ENCODE data around the gene PPP1R26.

The PPP1R26 gene

DNA sequence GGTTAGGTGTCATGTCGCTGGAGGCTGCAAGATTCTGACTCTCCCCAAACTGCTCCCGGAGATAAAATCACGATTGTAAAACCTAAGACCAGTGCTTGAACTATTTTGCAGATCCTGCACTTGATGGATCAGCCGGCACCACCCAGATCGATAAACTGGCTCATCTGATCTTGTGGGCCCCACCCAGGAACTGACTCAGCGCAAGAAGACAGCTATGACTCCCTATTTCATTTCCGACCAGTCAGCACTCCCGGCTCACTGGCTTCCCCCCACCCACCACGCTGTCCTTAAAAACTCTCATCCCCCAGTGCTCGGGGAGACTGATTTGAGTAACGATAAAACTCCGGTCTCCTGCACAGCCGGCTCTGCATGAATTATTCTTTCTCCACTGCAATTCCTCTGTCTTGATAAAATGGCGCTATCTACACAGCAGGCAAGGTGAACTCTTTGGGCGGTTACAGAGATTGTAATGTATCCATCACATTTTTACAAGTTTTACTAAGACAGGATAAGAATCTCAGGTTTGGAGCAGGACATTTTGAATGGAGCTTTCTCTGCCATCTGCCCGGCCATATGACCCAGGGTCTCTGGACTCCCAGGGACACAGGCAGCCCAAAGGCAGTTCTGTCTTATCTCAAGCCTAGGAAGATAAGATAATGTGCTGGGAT, 10.6 kb upstream of the PPP1R26 start:
- DNase-seq = no peak

DNA sequence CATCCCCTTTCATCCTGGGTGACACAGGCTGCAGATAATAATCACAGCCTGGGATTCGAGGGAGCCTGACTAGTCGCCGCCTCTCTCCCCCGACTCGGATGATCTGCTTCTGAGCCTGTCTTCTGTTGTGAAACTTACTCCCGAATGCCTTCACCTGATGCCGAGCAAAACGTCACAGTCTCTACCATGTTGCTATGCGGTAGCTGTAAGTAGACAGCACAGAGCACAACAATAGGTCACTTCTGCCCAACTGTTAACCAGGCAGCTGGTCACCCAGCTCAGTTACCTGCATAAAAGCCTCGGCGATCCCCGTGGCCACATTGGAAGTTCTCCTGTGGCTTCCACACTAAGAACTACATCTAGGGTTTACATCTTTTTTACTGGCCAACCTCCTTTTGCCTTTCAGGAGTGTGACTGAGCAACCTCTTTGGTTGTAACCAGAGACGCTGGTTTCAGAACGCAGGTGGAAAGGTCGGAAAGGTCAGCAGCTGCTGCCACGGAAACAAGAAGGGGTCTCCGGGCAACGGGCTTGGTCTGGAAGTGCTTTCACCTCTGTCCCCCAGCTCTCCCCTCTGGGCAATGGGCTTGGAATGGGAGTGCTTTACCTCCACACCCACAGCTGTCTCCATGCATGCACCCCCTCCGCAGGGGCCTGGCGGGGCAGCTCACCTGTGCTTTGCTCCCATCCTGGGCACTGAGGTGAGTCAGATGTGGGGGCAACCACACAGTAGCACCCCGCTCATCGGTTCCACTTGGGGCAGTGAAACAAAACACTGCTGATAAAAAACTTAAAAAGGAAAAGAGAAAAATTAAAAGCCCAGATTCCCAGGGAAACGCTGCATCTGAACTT, 7.6 kb upstream of the PPP1R26 start:
- no peak for DNase-seq

DNA sequence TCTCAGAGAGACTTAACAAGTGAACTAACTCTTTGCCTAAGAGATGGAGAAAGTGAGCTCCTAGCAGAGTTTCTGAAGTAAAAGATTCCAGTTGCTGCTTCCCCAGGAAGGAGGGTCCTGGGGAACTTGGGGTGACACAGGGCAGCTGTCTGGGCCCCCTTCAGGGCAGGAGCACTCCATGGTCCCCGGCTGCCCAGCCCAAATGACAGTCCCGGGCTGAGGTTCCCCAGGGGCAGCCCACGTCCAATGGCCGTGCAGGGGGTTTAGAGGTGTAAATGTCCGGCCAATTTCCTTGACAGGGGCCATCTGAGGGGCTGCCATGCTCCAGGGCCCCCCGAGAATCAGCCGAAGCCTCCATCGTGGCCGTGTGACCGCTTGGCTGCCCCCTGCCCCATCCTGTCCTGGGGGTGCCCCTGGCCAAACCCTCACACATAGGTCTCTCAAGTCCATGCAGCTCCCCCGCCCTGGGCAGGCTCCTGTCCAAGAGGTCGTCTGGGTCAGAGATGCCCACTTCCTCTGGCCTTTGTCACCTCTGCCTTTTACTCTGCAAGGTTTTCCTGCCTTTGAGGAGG, 5.5 kb upstream of the PPP1R26 start:
- DNase-seq = no peak

DNA sequence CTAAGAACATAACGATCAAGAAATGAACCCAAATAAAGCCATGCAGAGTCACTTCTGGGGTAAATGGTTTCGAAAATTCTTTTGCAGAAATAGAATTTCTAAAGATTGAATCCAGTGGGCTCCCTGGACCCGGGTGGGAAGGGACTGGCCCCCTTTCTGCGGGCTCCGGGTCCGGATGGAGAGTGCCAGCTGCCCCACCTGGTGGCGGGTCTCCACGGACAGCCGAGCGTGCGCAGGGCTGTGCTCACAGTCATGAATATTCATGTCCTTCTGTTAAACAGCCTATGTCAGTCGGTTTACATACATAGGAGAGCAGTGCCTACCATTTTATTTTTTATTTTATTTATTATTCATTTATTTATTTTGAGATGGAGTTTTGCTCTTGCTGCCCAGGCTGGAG, 4.7 kb upstream of the PPP1R26 start:
- DNase-seq = peak; percentile 72

DNA sequence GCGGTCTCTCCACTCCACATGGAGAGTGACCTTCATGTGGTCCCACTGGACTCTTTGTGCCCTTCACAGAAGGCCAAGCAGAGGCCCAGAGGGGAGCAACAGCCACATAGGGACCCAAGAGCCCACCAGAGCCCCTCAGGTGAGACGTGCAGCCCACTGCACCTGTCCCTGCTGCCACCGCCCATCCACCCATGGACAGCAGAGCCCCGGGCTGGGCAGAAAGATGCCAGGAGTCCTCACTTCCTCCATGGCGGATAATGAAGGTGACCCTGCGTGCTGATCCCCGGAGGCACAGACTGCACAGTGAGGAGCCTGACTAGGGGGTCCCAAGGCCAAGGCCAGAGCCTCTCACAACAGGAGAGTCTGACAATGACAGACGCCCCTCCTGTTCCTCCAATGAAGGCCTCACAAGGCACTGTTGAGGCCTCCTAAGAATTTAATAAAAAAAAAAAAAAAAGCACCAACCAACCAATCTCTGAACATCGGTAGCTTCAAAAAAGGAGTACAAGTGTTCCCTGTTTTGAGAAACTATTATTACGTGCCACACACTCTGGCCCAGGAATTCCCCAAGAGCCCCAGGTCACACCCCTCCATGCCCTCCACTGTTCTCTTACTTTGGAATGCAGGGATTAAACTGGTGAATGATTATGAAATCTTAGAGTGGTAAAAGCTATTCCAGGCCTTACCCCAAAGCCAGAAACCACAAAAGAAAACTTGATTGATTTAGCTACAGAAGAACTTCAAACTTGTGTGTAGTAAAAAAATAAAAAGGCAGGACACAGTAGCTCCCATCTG, 2.8 kb upstream of the PPP1R26 start:
- no peak for DNase-seq

DNA sequence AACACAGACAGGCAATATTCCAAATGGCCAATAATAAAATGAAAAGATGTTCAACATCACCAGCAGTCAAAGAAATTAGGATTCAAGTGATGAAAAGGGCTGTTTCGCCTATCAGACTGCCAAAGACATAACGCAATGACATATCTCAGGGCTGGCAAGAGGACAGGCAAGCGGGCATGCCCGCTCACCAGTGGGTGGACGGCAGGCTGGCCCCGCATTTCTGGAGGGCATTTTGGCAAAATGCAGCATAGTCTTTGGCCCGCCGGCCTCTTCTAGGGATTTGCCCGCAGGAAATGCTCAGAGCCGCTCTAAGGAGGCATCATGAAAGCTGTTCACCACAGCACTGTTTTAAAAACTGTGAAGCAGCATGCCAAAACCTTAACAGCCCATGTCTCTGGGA, 1.4 kb upstream of the PPP1R26 start:
- no peak for DNase-seq

DNA sequence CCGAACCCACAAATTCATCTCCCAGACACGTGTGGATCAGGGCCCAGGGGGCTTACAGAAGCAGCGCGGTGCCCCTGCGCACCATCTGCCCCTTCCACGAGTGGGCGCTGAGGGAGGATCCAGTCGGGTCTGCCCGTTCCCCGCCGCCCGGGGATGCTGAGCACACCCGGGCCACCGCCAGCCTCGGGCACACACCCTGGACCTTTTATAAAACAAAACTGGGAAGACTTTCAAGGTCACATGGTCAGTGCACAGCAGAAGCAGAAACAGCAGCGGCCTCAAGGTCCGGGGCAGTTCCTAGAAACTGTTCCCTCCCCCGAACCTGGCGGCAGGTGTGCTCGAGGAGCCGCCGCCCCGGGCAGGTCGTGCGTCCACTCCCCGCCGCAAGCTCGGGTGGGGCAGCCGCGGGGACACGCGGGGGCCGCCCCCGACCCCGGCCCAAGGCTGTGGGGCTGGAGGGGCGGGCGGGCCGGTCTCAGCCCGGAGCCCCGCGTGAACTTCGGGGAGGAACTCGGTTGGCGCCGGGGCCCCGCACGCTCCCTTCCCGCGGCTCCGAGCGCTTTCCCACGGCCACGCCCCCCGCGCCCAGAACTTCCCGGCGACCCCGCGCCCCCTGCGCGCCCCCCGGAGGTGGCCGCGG, 633 bp upstream of the PPP1R26 start:
- DNase-seq = peak; percentile 71

DNA sequence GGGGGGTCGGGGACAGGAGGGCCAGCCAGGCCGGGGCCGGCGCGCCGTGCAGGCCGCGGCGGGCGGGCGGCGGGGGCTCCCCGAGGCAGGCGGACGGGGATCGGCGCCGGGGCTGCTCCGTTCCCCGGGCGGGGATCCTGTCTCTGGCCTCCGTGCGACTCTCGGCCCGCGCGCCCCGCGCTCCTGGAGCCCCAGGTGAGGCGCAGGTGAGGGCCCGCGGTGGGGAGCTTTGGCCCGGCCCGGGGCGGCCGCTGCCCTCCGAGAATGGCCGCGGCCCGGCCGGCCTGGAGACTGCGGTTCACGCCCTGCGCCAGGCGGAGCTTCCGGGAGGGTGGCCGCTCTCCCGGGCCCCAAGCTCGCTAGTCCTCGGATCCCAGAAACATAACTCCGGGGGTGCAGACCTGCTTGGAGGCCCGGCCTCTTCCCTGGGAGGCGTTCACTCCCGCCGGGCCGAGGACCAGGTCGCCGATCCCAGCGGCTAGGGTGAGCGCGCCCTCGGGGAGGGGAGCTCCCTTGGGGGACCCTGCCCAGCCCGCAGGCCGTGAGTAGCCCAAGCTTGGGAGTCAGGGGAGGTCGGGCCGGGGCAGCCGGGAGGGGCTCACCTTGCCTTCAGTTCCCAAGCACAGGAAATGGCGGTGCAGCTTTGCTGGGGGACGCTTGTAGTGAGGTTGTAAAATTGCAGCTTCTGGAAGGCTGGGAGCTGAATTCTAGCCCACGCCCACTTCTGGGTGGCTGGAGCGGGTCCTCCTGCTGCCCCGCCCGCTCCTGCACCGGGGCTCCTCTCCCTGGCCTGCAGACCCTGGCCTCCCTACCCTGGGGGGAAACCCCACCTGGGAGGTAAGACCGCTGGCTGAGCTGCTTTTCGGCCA, 723 bp downstream of the PPP1R26 start:
- peak; percentile 78 for DNase-seq

DNA sequence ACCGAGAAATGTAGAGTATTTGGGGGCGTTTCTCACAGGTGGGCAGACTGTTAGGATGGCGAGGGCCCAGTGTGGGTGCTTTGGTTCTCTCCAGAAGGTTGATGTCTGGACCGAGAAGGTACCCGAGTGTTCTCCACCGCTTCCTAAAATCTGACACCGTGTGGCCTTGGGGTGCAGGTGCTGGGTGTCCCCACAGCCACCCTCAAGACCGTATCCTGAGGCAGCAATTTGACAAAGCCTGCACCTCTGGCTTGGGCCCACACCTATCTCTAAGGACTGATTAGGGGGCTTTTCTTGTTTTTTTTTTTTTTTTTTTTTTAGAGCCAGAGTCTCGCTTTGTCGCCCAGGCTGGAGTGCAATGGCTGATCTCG, 1.3 kb downstream of the PPP1R26 start:
- DNase-seq = no peak

DNA sequence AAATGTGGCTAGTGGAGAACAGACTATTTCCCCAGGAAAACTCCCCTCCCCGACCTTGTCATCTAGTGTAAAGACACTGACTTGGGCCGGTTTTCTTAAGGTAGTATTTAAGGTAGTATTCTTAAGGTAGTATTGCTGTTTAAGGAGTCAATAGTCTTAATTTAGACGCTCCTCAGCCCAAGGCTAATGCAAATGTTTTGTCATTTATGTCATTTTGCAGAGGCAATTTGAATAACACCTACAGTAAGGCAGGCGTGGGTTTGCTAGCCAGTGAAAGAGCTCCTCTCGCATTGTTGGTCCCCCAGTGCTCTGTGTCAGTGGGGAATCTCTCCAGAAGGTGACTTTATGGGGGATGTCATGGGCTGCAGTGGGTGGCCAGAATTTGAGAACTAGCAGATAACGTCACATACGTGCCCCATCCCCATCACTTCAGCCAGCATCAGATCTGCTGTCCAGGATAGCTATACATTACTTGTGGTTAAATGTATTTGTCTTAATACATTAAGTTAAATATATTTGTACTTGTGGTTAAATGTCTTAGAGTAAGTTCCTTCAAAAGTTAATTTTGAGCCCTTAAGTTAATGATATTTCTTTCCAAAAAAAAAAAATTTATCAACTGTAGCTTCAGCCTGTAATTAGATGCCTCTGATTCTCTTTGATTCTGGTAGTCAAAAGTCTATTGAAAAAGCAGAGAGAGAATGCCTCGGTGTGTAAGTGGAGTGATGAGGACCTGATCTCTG, 2.6 kb downstream of the PPP1R26 start:
- DNase-seq = no peak

DNA sequence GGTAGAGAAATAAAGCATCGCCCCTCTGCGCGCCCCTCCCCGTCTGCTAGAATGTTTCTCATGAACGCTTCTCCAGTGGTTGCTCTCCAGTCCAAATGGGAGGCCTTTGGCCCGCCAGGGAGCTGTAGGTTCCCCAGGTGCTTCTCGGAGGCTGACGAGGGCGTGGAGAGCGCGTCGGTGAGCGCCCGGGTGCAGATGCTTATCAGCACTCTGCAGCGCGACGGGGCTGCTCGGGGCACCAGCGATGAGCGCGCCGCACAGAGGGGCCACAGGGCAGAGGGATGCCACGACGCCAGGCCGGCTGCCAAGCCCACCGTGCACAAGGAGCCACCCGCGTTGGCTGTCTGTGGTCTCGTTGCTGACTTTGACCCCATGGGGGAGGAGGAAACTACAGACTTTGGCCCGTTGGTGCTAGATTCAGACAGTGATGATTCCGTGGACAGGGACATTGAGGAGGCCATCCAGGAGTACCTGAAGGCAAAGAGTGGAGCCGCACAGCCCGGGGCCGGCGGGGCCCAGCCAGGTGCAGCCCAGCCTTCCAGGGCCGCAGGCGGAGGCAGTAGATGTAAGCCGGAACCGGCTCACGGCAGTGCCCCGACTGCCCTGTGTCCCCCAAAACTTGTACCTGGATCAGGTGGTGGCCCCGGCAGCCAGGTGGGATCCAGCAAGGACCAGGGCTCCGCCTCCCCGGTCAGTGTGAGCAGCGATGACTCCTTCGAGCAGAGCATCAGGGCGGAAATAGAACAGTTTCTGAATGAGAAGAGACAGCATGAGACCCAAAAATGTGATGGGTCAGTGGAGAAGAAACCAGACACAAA, 5.1 kb downstream of the PPP1R26 start:
- no peak for DNase-seq

DNA sequence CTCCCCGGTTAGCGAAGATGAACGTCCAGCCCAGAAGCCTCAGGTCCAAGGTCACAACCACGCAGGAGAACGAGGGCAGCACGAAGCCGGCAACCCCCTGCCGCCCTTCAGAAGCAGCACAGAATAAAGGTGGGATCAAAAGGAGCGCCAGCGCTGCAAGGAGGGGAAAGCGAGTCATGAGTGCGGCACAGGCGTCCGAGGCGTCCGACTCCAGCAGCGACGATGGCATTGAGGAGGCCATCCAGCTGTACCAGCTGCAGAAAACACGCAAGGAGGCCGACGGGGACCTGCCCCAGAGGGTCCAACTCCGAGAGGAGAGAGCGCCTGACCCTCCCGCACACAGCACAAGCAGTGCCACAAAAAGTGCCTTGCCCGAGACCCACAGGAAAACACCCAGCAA, 5.8 kb downstream of the PPP1R26 start:
- DNase-seq = no peak

DNA sequence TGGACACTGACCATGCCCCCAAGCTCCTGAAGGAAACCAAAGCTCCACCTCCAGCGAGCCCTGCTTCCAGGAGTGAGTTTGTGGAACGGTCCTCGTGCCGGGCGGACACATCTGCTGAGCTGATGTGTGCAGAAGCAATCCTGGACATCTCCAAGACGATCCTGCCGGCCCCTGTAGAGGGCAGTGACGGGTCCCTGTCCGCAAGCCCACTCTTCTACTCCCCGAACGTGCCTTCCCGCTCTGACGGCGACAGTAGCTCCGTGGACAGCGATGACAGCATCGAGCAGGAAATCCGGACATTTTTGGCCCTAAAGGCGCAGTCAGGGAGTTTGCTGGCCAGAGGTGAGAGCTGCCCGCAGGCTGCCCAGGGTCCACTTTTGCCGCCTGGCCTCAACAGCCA, 6.2 kb downstream of the PPP1R26 start:
- DNase-seq = no peak

DNA sequence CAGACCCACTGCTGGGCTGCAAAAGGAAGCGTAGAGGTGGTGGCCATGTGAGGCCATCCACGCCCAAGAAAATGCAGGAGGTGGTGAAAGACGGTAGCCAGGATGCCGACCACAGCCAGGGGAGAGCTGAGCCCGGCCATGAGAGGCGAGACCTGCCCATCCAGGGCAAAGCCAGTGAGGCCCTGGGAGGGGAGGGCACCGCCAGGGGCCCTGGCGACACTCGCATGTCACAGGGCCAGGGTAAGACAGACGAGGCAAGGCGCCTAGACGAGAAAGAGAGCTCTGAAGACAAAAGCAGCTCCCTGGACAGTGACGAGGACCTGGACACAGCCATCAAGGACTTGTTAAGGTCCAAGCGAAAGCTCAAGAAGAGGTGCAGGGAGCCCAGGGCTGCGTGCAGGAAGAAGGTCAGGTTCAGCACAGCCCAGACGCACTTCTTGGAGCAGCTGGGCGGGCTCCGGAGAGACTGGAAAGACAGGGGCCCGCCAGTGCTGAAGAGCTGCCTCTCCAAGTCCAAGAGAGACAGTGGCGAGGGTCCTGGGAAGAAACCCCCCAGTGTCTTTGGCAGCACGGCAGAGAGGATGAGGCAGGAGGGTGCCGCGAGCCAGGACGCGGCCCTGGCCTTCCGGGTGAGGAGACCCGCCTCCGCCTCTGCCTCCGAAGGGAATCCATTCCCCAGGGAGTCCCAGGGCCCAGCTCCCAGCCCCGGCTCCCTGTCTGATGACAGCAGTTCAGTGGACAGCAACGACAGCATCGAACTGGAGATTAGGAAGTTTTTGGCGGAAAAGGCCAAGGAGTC, 6.9 kb downstream of the PPP1R26 start:
- no peak for DNase-seq

DNA sequence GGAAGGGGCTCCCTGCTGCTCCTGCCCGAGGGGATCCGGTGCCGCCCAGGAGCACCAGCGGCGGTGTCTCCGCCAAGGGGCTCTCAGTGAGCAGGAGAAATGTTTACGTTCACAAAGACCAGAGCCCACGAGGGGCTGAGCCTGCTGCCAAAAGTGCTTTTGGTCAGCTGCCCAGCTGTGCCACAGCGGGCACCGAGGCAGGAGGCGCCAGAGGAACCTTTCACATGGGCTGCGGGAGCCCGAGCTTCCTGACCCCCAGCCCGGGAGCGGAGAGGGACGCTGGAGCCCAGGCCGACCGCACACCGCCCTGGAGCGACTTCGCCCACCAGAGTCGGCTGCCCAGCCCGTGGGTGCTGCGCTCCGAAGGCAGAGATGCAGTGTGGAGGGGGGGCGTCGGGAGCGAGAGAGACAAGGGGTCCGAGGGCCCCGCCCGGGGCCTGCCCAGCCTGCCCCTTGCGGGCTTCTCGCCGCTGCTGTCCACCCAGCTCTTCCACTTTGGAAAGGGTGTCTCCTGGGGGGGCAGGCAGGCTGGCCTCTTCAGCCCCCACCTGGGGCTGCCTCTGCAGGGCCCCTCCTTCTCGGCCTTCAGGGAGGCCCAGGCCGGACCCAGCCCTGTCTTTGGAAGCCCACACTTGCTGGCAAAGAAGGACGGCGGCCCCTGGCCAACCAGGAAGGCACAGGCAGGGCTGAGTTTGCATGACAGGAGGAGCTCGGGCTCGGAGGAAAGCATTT, 7.9 kb downstream of the PPP1R26 start:
- DNase-seq = no peak

DNA sequence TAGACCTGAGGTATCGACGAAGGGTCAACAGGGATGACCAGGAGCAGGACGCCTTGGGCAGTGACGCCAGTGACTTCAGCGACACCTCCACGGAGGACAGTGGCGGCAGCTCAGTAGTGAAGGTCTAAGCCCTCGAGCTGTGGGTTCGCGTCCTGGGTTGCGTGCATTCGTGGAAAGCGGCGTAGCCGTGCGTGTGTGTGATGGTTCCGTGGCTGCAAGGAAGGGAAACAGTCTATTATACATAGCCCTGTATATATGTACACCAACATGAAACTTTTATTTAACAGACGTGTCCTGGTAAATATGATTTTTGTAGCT, 8.4 kb downstream of the PPP1R26 start:
- no peak for DNase-seq

DNA sequence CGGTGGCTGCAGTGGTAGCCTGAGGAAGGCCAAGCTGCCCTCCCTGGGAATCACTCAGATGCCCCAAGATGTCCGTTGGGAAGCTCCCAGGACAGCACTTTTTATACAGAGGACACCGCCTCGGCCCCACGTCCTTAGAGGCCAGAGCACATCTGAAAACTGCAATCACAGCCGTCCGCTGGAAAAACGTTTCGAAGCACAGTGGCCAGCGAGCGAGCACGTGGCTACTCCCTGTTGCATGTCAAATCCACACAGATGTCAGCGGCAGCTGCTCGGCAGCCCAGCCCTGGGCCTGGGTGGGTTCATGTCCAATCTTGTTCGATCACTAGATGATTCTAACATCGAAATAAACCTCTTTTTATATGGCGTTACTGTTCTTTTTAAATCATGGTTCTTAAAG, 8.9 kb downstream of the PPP1R26 start:
- DNase-seq = no peak

DNA sequence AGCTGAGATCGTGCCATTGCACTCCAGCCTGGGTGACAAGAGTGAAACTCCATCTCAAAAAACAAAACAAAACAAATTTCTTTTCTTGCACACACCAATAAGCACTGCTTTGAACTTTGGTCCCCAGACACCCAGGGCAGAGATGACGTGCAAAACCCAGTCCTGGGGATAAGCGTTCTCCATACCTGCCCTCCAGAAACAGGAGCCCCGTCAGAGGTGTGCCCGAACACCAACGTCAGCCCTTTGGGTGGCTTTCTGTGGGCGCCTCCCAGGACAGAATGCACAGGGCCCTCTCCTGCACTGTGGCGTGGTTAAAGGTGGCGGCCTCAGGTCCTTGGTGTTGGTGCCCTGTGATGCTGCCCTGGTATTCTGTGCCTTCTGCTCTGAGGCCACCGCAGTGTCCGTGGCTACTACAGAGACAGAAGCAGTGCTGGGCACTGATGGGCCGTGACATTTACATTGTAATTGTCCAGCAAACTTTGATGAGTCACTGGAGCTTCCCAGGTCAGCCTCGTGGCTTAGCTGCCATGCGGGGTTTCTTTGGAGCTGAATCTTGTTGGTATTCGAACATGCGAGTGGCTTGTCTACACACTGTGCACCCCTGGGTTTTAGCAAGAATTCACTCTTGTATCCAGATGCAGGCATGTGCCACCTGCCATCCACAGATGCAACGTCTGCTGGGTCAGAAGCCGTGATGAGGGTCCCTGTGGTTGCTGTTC, 9.8 kb downstream of the PPP1R26 start:
- no peak for DNase-seq
